Endodermal cell (in vitro differentiated cells): Measurements from ENCODE around the gene ADD1. TPM values are rescaled to one million over a fixed set of nuclear protein-coding genes. Genes with fewer than 3 reads are reported as not detected.
"Not testable (repeated sequence)": the region's sequence is repeated elsewhere in the genome, so short reads cannot be mapped to it uniquely, and the experiment has no call there.

Source experiments
- DNase-seq: peaks from one replicate; pipeline ENCODE4 v3.0.0-alpha.2; 2017
- H3K27ac ChIP-seq: 2 replicates; pipeline ENCODE4 v1.5.1; 2013; ENCODE audit warnings: mild to moderate bottlenecking, low read depth, low read length, moderate library complexity
- H3K27me3 ChIP-seq: 2 replicates; pipeline ENCODE4 v1.6.1; 2013; ENCODE audit warnings: mild to moderate bottlenecking, low read length, moderate library complexity; ENCODE audit not compliant: insufficient read depth, control insufficient read depth, poor library complexity, severe bottlenecking
- H3K36me3 ChIP-seq: 2 replicates; pipeline ENCODE4 v1.7.0; 2013; ENCODE audit warnings: mild to moderate bottlenecking, low read length, moderate library complexity; ENCODE audit not compliant: control insufficient read depth, insufficient read depth
- H3K4me1 ChIP-seq: one replicate; pipeline ENCODE4 v1.7.0; 2013; ENCODE audit warnings: low read length; ENCODE audit not compliant: control insufficient read depth, insufficient read depth
- H3K4me3 ChIP-seq: 2 replicates; pipeline ENCODE4 v1.5.1; 2013; ENCODE audit warnings: mild to moderate bottlenecking, low read length, moderate library complexity
- H3K9ac ChIP-seq: 2 replicates; pipeline ENCODE4 v1.6.1; 2013; ENCODE audit warnings: mild to moderate bottlenecking, low read length, moderate library complexity; ENCODE audit not compliant: poor library complexity, severe bottlenecking; ENCODE audit errors: extremely low read depth
- H3K9me3 ChIP-seq: 2 replicates; pipeline ENCODE4 v1.6.1; 2013; ENCODE audit warnings: mild to moderate bottlenecking, low read length, moderate library complexity; ENCODE audit not compliant: control insufficient read depth
- H3K27ac Mint-ChIP-seq: 2 replicates; pipeline ENCODE4 v1.8.0; 2020; ENCODE audit warnings: mixed read lengths
- H3K27me3 Mint-ChIP-seq: 2 replicates; pipeline ENCODE4 v1.8.0; 2021; ENCODE audit warnings: mild to moderate bottlenecking, mixed read lengths; ENCODE audit not compliant: insufficient read depth
- H3K36me3 Mint-ChIP-seq: 2 replicates; pipeline ENCODE4 v1.8.0; 2020; ENCODE audit warnings: low read depth, mixed read lengths
- H3K4me1 Mint-ChIP-seq: 2 replicates; pipeline ENCODE4 v1.8.0; 2020; ENCODE audit warnings: mixed read lengths
- H3K4me3 Mint-ChIP-seq: 2 replicates; pipeline ENCODE4 v1.8.0; 2020; ENCODE audit warnings: mild to moderate bottlenecking, moderate library complexity, mixed read lengths
- H3K9me3 Mint-ChIP-seq: 2 replicates; pipeline ENCODE4 v1.8.0; 2020; ENCODE audit warnings: mild to moderate bottlenecking, mixed read lengths
- CTCF ChIP-seq: fragments of 200-600 bp; sonication (generic); conservative IDR thresholded peaks from 2 replicates; pipeline ENCODE4 v1.5.0; 2021; ENCODE audit warnings: antibody characterized with exemption, mild to moderate bottlenecking
- WGBS, 2 experiments: methylation state at CpG; one replicate each; pipeline versions ENCODE4 v1.1.5 to v1.1.7; 2013; ENCODE audit warnings: missing lambda C conversion rate in 2 of 2, mixed read lengths in 1 of 2; ENCODE audit not compliant: insufficient coverage in 1 of 2, insufficient read length in 1 of 2; 5-methylcytosine and 5-hydroxymethylcytosine counted together
- total RNA-seq, 2 donors: library from RNA; stranded (reverse); fragmentation: NEBNext Ultra II Directional in 1 of 2; extraction: Animal tissue kit (Norgen Biotek cat#: 25700) in 1 of 2; gene quantifications; 2 replicates in 1 of 2; 3 replicates in 1 of 2; pipeline ENCODE4 v1.2.1, GENCODE V29; 2021

Gene ADD1
- total RNA-seq, 2 donors from 2014 or later = 231 to 257 TPM

- H3K27ac ChIP-seq = no peak overlapping the region
- H3K27me3 ChIP-seq = no peaks in the 10 kb centered on the region
- H3K9me3 Mint-ChIP-seq = peaks cover 13% of the 10 kb centered on the region
- H3K4me3 ChIP-seq = no peak overlapping the region
- H3K4me1 ChIP-seq = no peaks in the 10 kb centered on the region
- peak; percentile 77 for TF ChIP-seq CTCF
- peaks cover 85% of the 10 kb centered on the region for H3K36me3 ChIP-seq
- H3K9me3 ChIP-seq = peaks cover 14% of the 10 kb centered on the region
- DNase-seq = peak; percentile 89
- no peak overlapping the region for H3K4me3 Mint-ChIP-seq
- no peak overlapping the region for H3K27ac Mint-ChIP-seq
- peaks cover 5% of the 10 kb centered on the region for H3K4me1 Mint-ChIP-seq
- H3K27me3 Mint-ChIP-seq = no peaks in the 10 kb centered on the region
- H3K36me3 Mint-ChIP-seq = peaks cover 79% of the 10 kb centered on the region
- H3K9ac ChIP-seq = no peak overlapping the region
- 91 to 99% methylated on average over 11 to 33 of the region's 33 CpGs for WGBS, 2 experiments
Observed at GRCh38 chr4:2954358-2955185, 110.9 kb downstream of the ADD1 start.

- H3K4me1 ChIP-seq, H3K27ac Mint-ChIP-seq, H3K9ac ChIP-seq, H3K27me3 ChIP-seq, H3K4me1 Mint-ChIP-seq, DNase-seq, H3K27ac ChIP-seq, H3K27me3 Mint-ChIP-seq, H3K4me3 Mint-ChIP-seq: not testable (repeated sequence)
- peaks cover 76% of the 10 kb centered on the region for H3K36me3 Mint-ChIP-seq
- 97 to 98% methylated on average over 11 to 40 of the region's 44 CpGs for WGBS, 2 experiments
- peak overlapping the region; percentile 54 for H3K4me3 ChIP-seq
- H3K9me3 ChIP-seq = peaks cover 14% of the 10 kb centered on the region
- H3K9me3 Mint-ChIP-seq = peaks cover 13% of the 10 kb centered on the region
- TF ChIP-seq CTCF = peak; percentile 21
- peaks cover 76% of the 10 kb centered on the region for H3K36me3 ChIP-seq
Observed at GRCh38 chr4:2955186-2956044, 111.8 kb downstream of the ADD1 start.

GRCh38 chr4:2958446-2958845 is 114.8 kb downstream of the ADD1 start:
- Histone ChIP-seq H3K27me3 (no peaks in the 10 kb centered on the region), H3K9ac (no peak overlapping the region), H3K4me3 (no peak overlapping the region), H3K4me1 (peaks cover 4% of the 10 kb centered on the region), H3K9me3 (peaks cover 14% of the 10 kb centered on the region), H3K27ac (no peak overlapping the region), H3K36me3 (peaks cover 48% of the 10 kb centered on the region)
- Mint-ChIP-seq H3K9me3 (peaks cover 13% of the 10 kb centered on the region), H3K4me3 (no peak overlapping the region), H3K36me3 (peaks cover 51% of the 10 kb centered on the region), H3K4me1 (peaks cover 16% of the 10 kb centered on the region), H3K27me3 (no peaks in the 10 kb centered on the region), H3K27ac (peak overlapping the region; percentile 55)
- WGBS, 2 experiments = 86 to 87% methylated on average over 8 to 9 of the region's 9 CpGs
- no peak for DNase-seq
- no peak for TF ChIP-seq CTCF

- not testable (repeated sequence) for H3K4me3 ChIP-seq, H3K9ac ChIP-seq, H3K27me3 ChIP-seq, H3K27ac ChIP-seq, H3K4me3 Mint-ChIP-seq, H3K9me3 Mint-ChIP-seq, DNase-seq, H3K27me3 Mint-ChIP-seq, H3K27ac Mint-ChIP-seq, H3K4me1 ChIP-seq
- Mint-ChIP-seq H3K36me3 (peaks cover 34% of the 10 kb centered on the region), H3K4me1 (peaks cover 19% of the 10 kb centered on the region)
- 87% methylated on average over 3 of the region's 4 CpGs; no CpG with 5 or more reads in 1 of the 2 experiments for WGBS, 2 experiments
- Histone ChIP-seq H3K9me3 (peaks cover 13% of the 10 kb centered on the region), H3K36me3 (peaks cover 33% of the 10 kb centered on the region)
Observed at GRCh38 chr4:2960450-2960849, 116.8 kb downstream of the ADD1 start.
